Measurements from ENCODE around the gene TMED7. TPM values are rescaled to one million over a fixed set of nuclear protein-coding genes. Genes with fewer than 3 reads are reported as not detected.

Gene TMED7
- total RNA-seq, 1 donor from 2014 or later: 69.6 TPM

DNA sequence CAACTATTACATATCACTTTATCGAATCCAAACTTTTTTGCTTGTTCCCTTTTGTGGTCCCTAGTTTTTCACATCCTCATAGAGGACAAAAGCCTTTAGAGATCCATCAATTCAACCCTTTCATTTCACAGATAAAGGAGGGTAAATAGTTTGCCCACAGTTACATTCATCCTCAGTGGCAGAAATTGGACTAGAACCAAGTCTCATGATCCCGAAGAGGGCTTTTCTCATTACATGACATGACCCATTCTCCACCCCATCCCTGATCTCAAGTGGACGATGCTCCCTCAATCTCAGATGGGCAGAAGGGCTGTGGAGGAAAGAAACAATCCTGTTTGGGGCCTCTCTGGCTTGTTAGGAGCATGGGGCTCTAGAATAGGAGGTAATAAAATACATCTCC, 46.6 kb downstream of the TMED7 start:
- H3K4me1 Mint-ChIP-seq (ENCODE audit: low read depth): no peaks in the 10 kb centered on the region
- H3K4me3 Mint-ChIP-seq (ENCODE audit: low read depth): no peak overlapping the region
- peaks cover 7% of the 10 kb centered on the region for H3K27me3 Mint-ChIP-seq
- H3K36me3 Mint-ChIP-seq (ENCODE audit: insufficient read depth): no peaks in the 10 kb centered on the region
- H3K9me3 Mint-ChIP-seq (ENCODE audit: low read depth): no peaks in the 10 kb centered on the region
- no peak for TF ChIP-seq CTCF (IDR thresholded peaks at IDR 0.05; ENCODE audit: unreplicated experiment)
- H3K27ac Mint-ChIP-seq: no peak overlapping the region
- DNase-seq (ENCODE audit: low spot score, unreplicated experiment): no peak

GRCh38 chr5:115578657-115579056, 47.2 kb downstream of the TMED7 start:
- H3K4me3 Mint-ChIP-seq (ENCODE audit: low read depth): no peak overlapping the region
- H3K27ac Mint-ChIP-seq: no peak overlapping the region
- no peaks in the 10 kb centered on the region for H3K9me3 Mint-ChIP-seq (ENCODE audit: low read depth)
- H3K27me3 Mint-ChIP-seq: peaks cover 7% of the 10 kb centered on the region
- H3K4me1 Mint-ChIP-seq (ENCODE audit: low read depth): no peaks in the 10 kb centered on the region
- no peak for TF ChIP-seq CTCF (IDR thresholded peaks at IDR 0.05; ENCODE audit: unreplicated experiment)
- no peak for DNase-seq (ENCODE audit: low spot score, unreplicated experiment)
- no peaks in the 10 kb centered on the region for H3K36me3 Mint-ChIP-seq (ENCODE audit: insufficient read depth)

DNA sequence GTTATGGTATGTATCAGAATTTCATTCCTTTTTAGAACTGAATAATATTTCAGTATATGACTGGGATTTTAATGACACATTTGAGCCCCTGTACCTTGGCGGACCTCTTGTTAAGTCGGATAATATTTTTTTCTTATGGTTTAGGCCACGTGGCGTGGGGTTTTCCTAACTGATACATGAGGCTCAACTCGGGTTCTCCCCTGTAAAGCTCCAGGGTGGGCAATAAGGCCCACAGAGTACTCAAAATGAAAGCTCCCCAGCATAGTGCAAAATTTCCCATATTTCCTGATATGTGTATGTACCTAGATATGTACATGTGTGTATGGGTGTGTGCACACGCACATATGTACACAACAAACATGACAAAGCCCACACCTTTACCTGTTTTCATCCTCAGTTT, 48.1 kb downstream of the TMED7 start:
- no peak overlapping the region for H3K27ac Mint-ChIP-seq
- peaks cover 7% of the 10 kb centered on the region for H3K27me3 Mint-ChIP-seq
- H3K4me3 Mint-ChIP-seq (ENCODE audit: low read depth): no peak overlapping the region
- no peak for DNase-seq (ENCODE audit: low spot score, unreplicated experiment)
- H3K9me3 Mint-ChIP-seq (ENCODE audit: low read depth): no peaks in the 10 kb centered on the region
- no peaks in the 10 kb centered on the region for H3K36me3 Mint-ChIP-seq (ENCODE audit: insufficient read depth)
- H3K4me1 Mint-ChIP-seq (ENCODE audit: low read depth): no peaks in the 10 kb centered on the region
- TF ChIP-seq CTCF (IDR thresholded peaks at IDR 0.05; ENCODE audit: unreplicated experiment): no peak

DNA sequence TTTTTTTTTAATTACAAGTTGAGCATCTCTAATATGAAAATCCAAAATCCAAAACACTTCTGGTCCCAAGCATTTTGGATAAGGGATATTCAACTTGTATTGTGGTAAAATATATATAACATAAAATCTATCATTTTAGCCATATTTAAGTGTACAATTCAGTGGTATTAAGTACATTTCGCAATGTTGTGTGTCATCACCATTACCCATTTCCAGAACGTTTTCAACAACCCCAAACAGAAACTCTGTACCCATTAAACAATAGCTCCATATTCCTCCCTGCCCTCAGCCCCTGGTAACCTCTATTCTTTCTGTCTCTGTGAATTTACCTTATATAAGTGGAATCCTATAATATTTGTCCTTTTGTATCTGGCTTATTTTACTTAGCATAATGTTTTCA, 48.5 kb downstream of the TMED7 start:
- no peak for TF ChIP-seq CTCF (IDR thresholded peaks at IDR 0.05; ENCODE audit: unreplicated experiment)
- no peaks in the 10 kb centered on the region for H3K9me3 Mint-ChIP-seq (ENCODE audit: low read depth)
- H3K36me3 Mint-ChIP-seq (ENCODE audit: insufficient read depth): no peaks in the 10 kb centered on the region
- DNase-seq (ENCODE audit: low spot score, unreplicated experiment): no peak
- no peak overlapping the region for H3K4me3 Mint-ChIP-seq (ENCODE audit: low read depth)
- no peaks in the 10 kb centered on the region for H3K4me1 Mint-ChIP-seq (ENCODE audit: low read depth)
- H3K27me3 Mint-ChIP-seq: peaks cover 12% of the 10 kb centered on the region
- H3K27ac Mint-ChIP-seq: no peak overlapping the region

DNA sequence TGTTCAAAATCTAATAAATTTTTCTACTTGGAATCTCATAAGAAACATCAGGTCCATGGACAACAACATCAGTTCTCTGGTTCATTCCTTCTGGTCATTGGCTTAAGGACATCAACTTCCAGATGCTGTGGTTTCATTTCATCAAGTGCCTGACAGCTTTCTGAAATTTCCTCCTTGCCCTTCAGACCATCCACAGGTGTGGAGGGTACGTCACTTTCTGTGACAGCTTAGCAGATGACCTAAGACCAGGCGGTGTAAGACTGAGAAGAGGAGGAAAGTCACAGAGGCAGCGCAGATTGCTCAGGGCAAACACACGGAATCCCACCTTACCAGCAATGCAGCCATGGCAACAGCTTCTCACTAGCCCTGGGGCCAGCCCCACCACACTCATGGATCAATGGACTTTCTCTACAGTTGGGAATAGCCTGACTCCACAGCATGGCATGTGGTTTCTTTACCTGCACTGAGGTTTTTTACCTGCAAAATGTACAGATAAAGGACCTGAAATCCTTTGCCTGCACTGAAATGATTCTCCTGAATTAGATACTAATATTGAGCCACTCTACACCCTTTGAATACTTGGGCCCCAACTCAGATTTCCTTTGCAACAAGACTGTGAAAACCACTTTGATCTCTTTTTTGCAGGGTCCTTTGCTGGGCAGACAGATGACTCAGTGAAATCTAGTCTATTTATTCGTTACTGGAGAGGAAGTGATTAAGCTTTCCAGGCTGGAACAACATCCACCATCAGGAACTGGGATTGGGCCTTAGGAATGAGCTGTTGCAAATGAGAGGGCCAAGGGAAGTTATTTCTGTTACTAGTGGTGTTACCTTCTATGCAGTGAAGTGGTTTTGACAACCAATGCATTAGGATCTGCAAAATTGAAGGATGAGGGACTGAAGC, 50.4 kb downstream of the TMED7 start:
- H3K27ac Mint-ChIP-seq: peak overlapping the region; percentile 13
- H3K27me3 Mint-ChIP-seq: peaks cover 11% of the 10 kb centered on the region
- H3K4me3 Mint-ChIP-seq (ENCODE audit: low read depth): no peak overlapping the region
- no peak for TF ChIP-seq CTCF (IDR thresholded peaks at IDR 0.05; ENCODE audit: unreplicated experiment)
- no peaks in the 10 kb centered on the region for H3K36me3 Mint-ChIP-seq (ENCODE audit: insufficient read depth)
- DNase-seq (ENCODE audit: low spot score, unreplicated experiment): no peak
- no peaks in the 10 kb centered on the region for H3K4me1 Mint-ChIP-seq (ENCODE audit: low read depth)
- no peaks in the 10 kb centered on the region for H3K9me3 Mint-ChIP-seq (ENCODE audit: low read depth)

All from progenitor cell of endocrine pancreas (in vitro differentiated cells).